GM23248 (cell line): ENCODE data around the gene UNC13B. TPM values are rescaled to one million over a fixed set of nuclear protein-coding genes. Genes with fewer than 3 reads are reported as not detected.

Experiments used
- DNase-seq: peaks from one replicate; pipeline ENCODE4 v3.0.0-alpha.2; 2015
- H2AFZ ChIP-seq: fragments of 200-600 bp; sonication (generic); 2 replicates; pipeline ENCODE4 v1.6.1; 2016; ENCODE audit warnings: antibody characterized with exemption
- H3F3A ChIP-seq: fragments of 200-600 bp; sonication (generic); 2 replicates; pipeline ENCODE4 v1.6.1; 2016; ENCODE audit warnings: mild to moderate bottlenecking, antibody characterized with exemption, mixed run types; ENCODE audit not compliant: insufficient read depth
- H3K27ac ChIP-seq: fragments of 200-600 bp; sonication (generic); 2 replicates; pipeline ENCODE4 v1.5.1; 2016; ENCODE audit warnings: mild to moderate bottlenecking
- H3K27me3 ChIP-seq: fragments of 200-600 bp; sonication (generic); replicated peaks from 2 replicates; pipeline ENCODE4 v1.6.1; 2016; ENCODE audit warnings: mild to moderate bottlenecking; ENCODE audit not compliant: insufficient read depth
- H3K36me3 ChIP-seq: fragments of 200-600 bp; sonication (generic); 2 replicates; pipeline ENCODE4 v1.6.1; 2016; ENCODE audit warnings: low read depth, mild to moderate bottlenecking
- H3K4me1 ChIP-seq: fragments of 200-600 bp; sonication (generic); 2 replicates; pipeline ENCODE4 v1.6.1; 2016; ENCODE audit warnings: mild to moderate bottlenecking; ENCODE audit not compliant: insufficient read depth
- H3K4me2 ChIP-seq: fragments of 200-600 bp; sonication (generic); one replicate; pipeline ENCODE4 v1.6.1; 2016; ENCODE audit warnings: mild to moderate bottlenecking; ENCODE audit not compliant: unreplicated experiment
- H3K4me3 ChIP-seq: fragments of 200-600 bp; sonication (generic); 2 replicates; pipeline ENCODE4 v1.5.1; 2016; ENCODE audit warnings: mild to moderate bottlenecking
- H3K79me2 ChIP-seq: fragments of 200-600 bp; sonication (generic); 2 replicates; pipeline ENCODE4 v1.6.1; 2016; ENCODE audit warnings: mild to moderate bottlenecking; ENCODE audit not compliant: insufficient read depth
- H3K9ac ChIP-seq: fragments of 200-600 bp; sonication (generic); 2 replicates; pipeline ENCODE4 v1.6.1; 2016; ENCODE audit warnings: mild to moderate bottlenecking
- H3K9me2 ChIP-seq: fragments of 200-600 bp; sonication (generic); 2 replicates; pipeline ENCODE4 v1.6.1; 2016; ENCODE audit warnings: mixed run types, mild to moderate bottlenecking, moderate library complexity; ENCODE audit not compliant: insufficient read depth
- H3K9me3 ChIP-seq: fragments of 200-600 bp; sonication (generic); one replicate; pipeline ENCODE4 v1.6.1; 2017; ENCODE audit warnings: low read depth
- H4K20me1 ChIP-seq: fragments of 200-600 bp; sonication (generic); 2 replicates; pipeline ENCODE4 v1.6.0; 2016; ENCODE audit not compliant: insufficient read depth
- EZH2 ChIP-seq: fragments of 200-600 bp; sonication (generic); IDR thresholded peaks from 2 replicates; pipeline ENCODE4 v1.6.1; 2018; ENCODE audit warnings: antibody characterized with exemption, mild to moderate bottlenecking; ENCODE audit not compliant: insufficient read depth, poor library complexity, severe bottlenecking
- EZH2phosphoT487 ChIP-seq: fragments of 200-600 bp; sonication (generic); IDR thresholded peaks from 2 replicates; pipeline ENCODE4 v1.6.1; 2018; ENCODE audit warnings: antibody characterized with exemption, moderate library complexity, mild to moderate bottlenecking, low read depth; ENCODE audit not compliant: insufficient read depth
- WGBS, 2 experiments: methylation state at CpG; one replicate each; pipeline ENCODE4 v1.1.6; 2015 to 2017; ENCODE audit warnings: low lambda C conversion rate in 2 of 2, low coverage in 1 of 2; ENCODE audit errors: missing lambda C conversion rate in 2 of 2; 5-methylcytosine and 5-hydroxymethylcytosine counted together
- in situ Hi-C: fragments of 300-500 bp; cut with MboI; formaldehyde crosslinking; loops from 2 replicates; pipeline ENCODE4 v1.15.0; 2020
- polyA plus RNA-seq: library from polyadenylated mRNA; unstranded; fragments of >200 nt; fragmentation: Nextera tagmentation; extraction: Ambion mirVana; gene quantifications from 2 replicates; pipeline ENCODE4 v1.2.1, GENCODE V29; 2016
- total RNA-seq: library from RNA; depleted of rRNA; stranded (reverse); fragments of >200 nt; shearing (Covaris generic); gene quantifications from 2 replicates; pipeline ENCODE4 v1.2.3, GENCODE V29; 2014

Gene UNC13B
- total and polyA plus RNA-seq, 2 experiments from 2014 or later: 5.5 to 15.3 TPM

DNA sequence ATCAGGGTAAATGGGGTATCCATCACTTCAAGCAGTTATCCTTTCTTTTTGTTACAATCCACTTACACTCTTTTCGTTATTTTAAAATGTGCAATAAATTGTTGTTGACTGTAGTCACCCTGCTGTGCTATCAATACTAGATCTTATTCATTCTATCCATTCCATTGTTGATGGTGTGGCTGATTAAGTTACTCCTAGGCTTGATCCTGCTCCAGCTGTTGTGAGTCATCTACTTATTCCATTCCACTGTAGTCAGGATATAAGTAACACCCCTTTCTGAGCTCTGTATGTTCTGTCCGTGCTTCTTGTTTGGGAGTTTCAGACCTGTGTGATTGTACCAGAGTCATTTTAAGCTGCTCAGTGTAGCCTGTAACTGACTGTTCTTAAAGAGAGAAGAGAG is 205.6 kb downstream of the UNC13B start:
- WGBS, 2 experiments: 0% methylated on average over 2 of the region's 2 CpGs
- Histone ChIP-seq H3F3A (peaks cover 16% of the 10 kb centered on the region), H3K9me2 (0 out of 2 replicates have a peak, but pooled peaks cover 4% of the 10 kb centered on the region), H2AFZ (0 out of 2 replicates have a peak overlapping the region, but pooled peaks have one; percentile 28), H3K9ac (peak overlapping the region; percentile 26; the same call in 1 of the 2 replicates), H3K27me3 (no peaks in the 10 kb centered on the region), H3K4me1 (peaks cover 32% of the 10 kb centered on the region), H3K27ac (peak overlapping the region; percentile 44), H4K20me1 (no peaks in the 10 kb centered on the region), H3K4me3 (peak overlapping the region; percentile 36), H3K4me2 (peak overlapping the region; percentile 64), H3K9me3 (no peaks in the 10 kb centered on the region), H3K79me2 (no peaks in the 10 kb centered on the region), H3K36me3 (no peaks in the 10 kb centered on the region)
- in situ Hi-C loops: no loop called here
- DNase-seq: peak; percentile 93
- TF ChIP-seq EZH2phosphoT487 (no peak), EZH2 (no peak)

DNA sequence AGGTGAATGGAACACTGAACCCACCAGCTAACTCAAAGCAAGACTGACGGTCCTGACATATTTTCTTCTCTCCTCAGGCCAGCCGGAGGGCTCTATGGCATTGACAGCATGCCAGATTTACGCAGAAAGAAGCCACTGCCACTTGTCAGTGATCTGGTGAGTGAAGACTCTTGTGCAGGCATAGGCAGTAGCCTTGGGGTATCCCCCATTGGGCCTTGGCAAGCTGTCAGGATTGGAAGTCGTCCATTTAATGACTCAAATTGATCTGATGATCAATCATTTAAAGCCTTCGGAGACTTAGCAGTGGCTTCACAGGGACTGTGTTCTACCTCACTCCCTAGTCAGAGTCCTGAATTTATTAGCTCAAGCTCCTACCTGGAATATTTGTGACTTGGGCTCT is 208.4 kb downstream of the UNC13B start:
- Histone ChIP-seq H3K79me2 (no peaks in the 10 kb centered on the region), H2AFZ (no peak overlapping the region), H3K27me3 (no peaks in the 10 kb centered on the region), H3K4me2 (no peak overlapping the region), H3K9me2 (0 out of 2 replicates have a peak, but pooled peaks cover 4% of the 10 kb centered on the region), H4K20me1 (no peaks in the 10 kb centered on the region), H3K9ac (no peak overlapping the region), H3F3A (peaks cover 16% of the 10 kb centered on the region), H3K36me3 (no peaks in the 10 kb centered on the region), H3K27ac (no peak overlapping the region), H3K4me3 (no peak overlapping the region), H3K4me1 (peaks cover 32% of the 10 kb centered on the region), H3K9me3 (no peaks in the 10 kb centered on the region)
- WGBS, 2 experiments: 93 to 94% methylated on average over 5 of the region's 5 CpGs
- TF ChIP-seq EZH2phosphoT487: no peak
- no peak for TF ChIP-seq EZH2
- in situ Hi-C loops: no loop called here
- no peak for DNase-seq

GRCh38 chr9:35374436-35374835 is 212.6 kb downstream of the UNC13B start:
- no peak overlapping the region for H3K4me2 ChIP-seq
- no peak overlapping the region for H3K4me3 ChIP-seq
- in situ Hi-C loops: no loop called here
- H3K9ac ChIP-seq: no peak overlapping the region
- no peaks in the 10 kb centered on the region for H3K4me1 ChIP-seq
- H2AFZ ChIP-seq: no peak overlapping the region
- H3K36me3 ChIP-seq: no peaks in the 10 kb centered on the region
- H3K79me2 ChIP-seq: no peaks in the 10 kb centered on the region
- H3K27ac ChIP-seq: no peak overlapping the region
- H3F3A ChIP-seq: no peaks in the 10 kb centered on the region
- DNase-seq: no peak
- no peaks in the 10 kb centered on the region for H3K9me2 ChIP-seq
- no peaks in the 10 kb centered on the region for H3K27me3 ChIP-seq
- TF ChIP-seq EZH2phosphoT487 (no peak), EZH2 (no peak)
- H4K20me1 ChIP-seq: no peaks in the 10 kb centered on the region
- no peaks in the 10 kb centered on the region for H3K9me3 ChIP-seq

GRCh38 chr9:35374910-35375309 is 213.1 kb downstream of the UNC13B start:
- TF ChIP-seq EZH2 (no peak), EZH2phosphoT487 (no peak)

DNA sequence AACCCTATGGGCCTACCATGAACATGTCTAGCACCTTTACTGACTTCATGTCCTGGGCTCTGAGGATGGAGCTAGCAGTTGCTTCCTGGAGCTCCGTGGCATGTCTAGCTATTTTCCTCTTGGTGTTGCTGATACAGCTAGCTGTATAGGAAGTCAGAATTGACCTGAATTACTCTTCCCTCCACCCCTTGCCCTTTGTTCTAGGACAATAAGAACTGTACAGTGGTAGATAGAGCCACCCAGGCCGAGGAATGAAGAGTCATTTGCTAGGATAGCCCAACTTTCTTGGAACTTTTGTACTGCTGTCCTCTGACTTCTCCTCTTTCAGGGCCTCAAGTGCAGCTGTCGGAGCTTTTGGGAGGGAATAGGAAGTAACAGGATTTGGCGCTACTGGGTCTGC is 218.2 kb downstream of the UNC13B start:
- no peak for DNase-seq
- Histone ChIP-seq H3K4me2 (no peak overlapping the region), H3K36me3 (no peaks in the 10 kb centered on the region), H3F3A (peaks cover 5% of the 10 kb centered on the region; the same call in 1 of the 2 replicates), H3K9me2 (no peaks in the 10 kb centered on the region), H3K4me1 (no peaks in the 10 kb centered on the region), H3K9ac (no peak overlapping the region), H3K9me3 (no peaks in the 10 kb centered on the region), H3K79me2 (no peaks in the 10 kb centered on the region), H3K4me3 (no peak overlapping the region), H2AFZ (no peak overlapping the region), H4K20me1 (no peaks in the 10 kb centered on the region), H3K27ac (no peak overlapping the region), H3K27me3 (no peaks in the 10 kb centered on the region)
- in situ Hi-C loops: no loop called here
- WGBS, 2 experiments: 94 to 96% methylated on average over 4 of the region's 4 CpGs
- TF ChIP-seq EZH2phosphoT487 (no peak), EZH2 (no peak)

More at GRCh38 chr9:35374910-35375309, 213.1 kb downstream of the UNC13B start:
- no peaks in the 10 kb centered on the region for H4K20me1 ChIP-seq
- no peak overlapping the region for H3K27ac ChIP-seq
- H3K36me3 ChIP-seq: no peaks in the 10 kb centered on the region
- H3K79me2 ChIP-seq: no peaks in the 10 kb centered on the region
- WGBS, 2 experiments: 97 to 99% methylated on average over 5 of the region's 5 CpGs
- no peaks in the 10 kb centered on the region for H3K9me2 ChIP-seq
- no peaks in the 10 kb centered on the region for H3F3A ChIP-seq
- H3K4me3 ChIP-seq: no peak overlapping the region
- in situ Hi-C loops: no loop called here
- no peak overlapping the region for H2AFZ ChIP-seq
- H3K9me3 ChIP-seq: no peaks in the 10 kb centered on the region
- H3K9ac ChIP-seq: no peak overlapping the region
- no peaks in the 10 kb centered on the region for H3K27me3 ChIP-seq
- no peak for DNase-seq
- no peak overlapping the region for H3K4me2 ChIP-seq
- no peaks in the 10 kb centered on the region for H3K4me1 ChIP-seq
